K562 (cell line): ENCODE results near the gene CD8A. TPM values are rescaled to one million over a fixed set of nuclear protein-coding genes. Genes with fewer than 3 reads are reported as not detected.
"Not testable (repeated sequence)": the region's sequence is repeated elsewhere in the genome, so short reads cannot be mapped to it uniquely, and the experiment has no call there.

Experiments used
- ATAC-seq: fragments of 200-7000 bp; cut with Tn5 transposase; 3 replicates; pipeline ENCODE4 v1.9.1; 2020; ENCODE audit warnings: moderate library complexity
- BruUV-seq: library from RNA; stranded (reverse); fragments of 400-500 nt; replicated peaks from 2 replicates; lab custom pipeline; 2021; lab: Mats Ljungman, UMichigan
- CTCF ChIA-PET: fragments of 300-600 bp; formaldehyde crosslinking; extraction: SDS; loops from one replicate; lab custom pipeline; 2021; ENCODE audit warnings: low intra/inter-chr PET ratio; lab: Yijun Ruan, JAX
- POLR2A ChIA-PET: fragments of 300-600, 350-650 bp; sonication (Branson Sonifier 250); formaldehyde crosslinking; extraction: SDS; loops from one replicate; lab custom pipeline; 2021; ENCODE audit warnings: antibody characterized with exemption, inconsistent platforms; lab: Yijun Ruan, JAX
- DNase-seq, 4 experiments: peaks; one replicate each; pipeline versions ENCODE4 v3.0.0 to v3.0.0-alpha.2; 2011 to 2018; ENCODE audit warnings: low spot score in 3 of 4, mixed read lengths in 3 of 4; ENCODE audit errors: extremely low read depth in 1 of 4
- FAIRE-seq: peaks from 2 replicates; lab custom pipeline; 2011; peaks lifted over from hg19 to GRCh38; lab: Jason Lieb, UNC
- H2AFZ ChIP-seq: 2 replicates; pipeline ENCODE4 v1.6.0; 2011; ENCODE audit warnings: low read depth, low read length, control low read depth, inconsistent platforms
- H3K27ac ChIP-seq: fragments of 200-600 bp; 3 replicates; pipeline ENCODE4 v1.8.0; 2011; ENCODE audit warnings: low read depth, mild to moderate bottlenecking, control low read depth, inconsistent platforms, low read length, moderate library complexity, mixed read lengths; ENCODE audit errors: extremely low read depth
- H3K27me3 ChIP-seq, 2 experiments: fragments of 300-600 bp in 1 of 2; 2 replicates in 1 of 2; 3 replicates in 1 of 2; pipeline versions ENCODE4 v1.6.0 to v1.8.0; 2011; ENCODE audit warnings: inconsistent platforms in 2 of 2, low read length in 2 of 2, mild to moderate bottlenecking in 1 of 2, mixed read lengths in 1 of 2, moderate library complexity in 1 of 2; ENCODE audit not compliant: control insufficient read depth in 2 of 2, insufficient read depth in 2 of 2
- H3K36me3 ChIP-seq: fragments of 300-600 bp; 3 replicates; pipeline ENCODE4 v1.8.0; 2011; ENCODE audit warnings: mild to moderate bottlenecking, low read length, inconsistent platforms; ENCODE audit not compliant: control insufficient read depth, insufficient read depth
- H3K4me1 ChIP-seq, 2 experiments: fragments of 200-600 bp in 1 of 2; replicated peaks in 1 of 2; 2 replicates in 1 of 2; 3 replicates in 1 of 2; pipeline versions ENCODE4 v1.5.1 to v1.8.0; 2011; ENCODE audit warnings: inconsistent platforms in 2 of 2, low read length in 2 of 2, mild to moderate bottlenecking in 1 of 2, mixed read lengths in 1 of 2, moderate library complexity in 1 of 2; ENCODE audit not compliant: control insufficient read depth in 2 of 2, insufficient read depth in 2 of 2
- H3K4me2 ChIP-seq: 2 replicates; pipeline ENCODE4 v1.6.1; 2011; ENCODE audit warnings: low read length, control low read depth, inconsistent platforms, mixed read lengths; ENCODE audit not compliant: insufficient read depth
- H3K4me3 ChIP-seq: fragments of 200-600 bp; sonication (generic), shearing (Covaris generic); 2 replicates; pipeline ENCODE4 v1.5.1; 2016; ENCODE audit warnings: control low read depth, inconsistent platforms
- H3K79me2 ChIP-seq: fragments of 200-600 bp; 3 replicates; pipeline ENCODE4 v1.8.0; 2011; ENCODE audit warnings: low read length, inconsistent platforms; ENCODE audit not compliant: control insufficient read depth, insufficient read depth
- H3K9ac ChIP-seq, 2 experiments: 2 replicates each; pipeline versions ENCODE4 v1.6.0 to v1.6.1; 2011; ENCODE audit warnings: low read depth in 2 of 2, low read length in 2 of 2, control low read depth in 1 of 2, inconsistent platforms in 1 of 2, mild to moderate bottlenecking in 1 of 2, mixed read lengths in 1 of 2; ENCODE audit not compliant: insufficient read depth in 1 of 2
- H3K9me1 ChIP-seq: one replicate; pipeline ENCODE4 v1.6.0; 2011; ENCODE audit warnings: inconsistent platforms, mild to moderate bottlenecking, low read length, moderate library complexity; ENCODE audit not compliant: control insufficient read depth, insufficient read depth
- H3K9me3 ChIP-seq: replicated peaks from 2 replicates; pipeline ENCODE4 v1.5.1; 2011; ENCODE audit warnings: low read depth, low read length, inconsistent platforms; ENCODE audit not compliant: control insufficient read depth, insufficient read depth
- H4K20me1 ChIP-seq: replicated peaks from 2 replicates; pipeline ENCODE4 v1.6.1; 2011; ENCODE audit warnings: low read length, inconsistent platforms, mixed read lengths; ENCODE audit not compliant: control insufficient read depth, insufficient read depth
- FOSL1 ChIP-seq: fragments of 200-800 bp; sonication (Bioruptor generic); conservative IDR thresholded peaks from 2 replicates; pipeline ENCODE4 v1.6.1; 2016; ENCODE audit warnings: missing genetic modification characterization, missing compliant biosample characterization
- JUND ChIP-seq, 2 experiments: IDR thresholded peaks; 2 replicates in 1 of 2; 3 replicates in 1 of 2; pipeline ENCODE4 v1.6.1; 2011; ENCODE audit warnings: borderline replicate concordance in 2 of 2, low read depth in 2 of 2, low read length in 2 of 2, improper control_type of control experiment in 1 of 2, missing biosample characterization in 1 of 2, missing genetic modification characterization in 1 of 2, missing genetic modification reagents in 1 of 2
- WGBS: fragments of 100-300 bp; shearing (Covaris generic); methylation state at CpG from one replicate; pipeline ENCODE4 v1.1.6; 2016; ENCODE audit warnings: low coverage, mixed read lengths; ENCODE audit not compliant: insufficient coverage; ENCODE audit errors: missing lambda C conversion rate; 5-methylcytosine and 5-hydroxymethylcytosine counted together
- in situ Hi-C: fragments of 300-500 bp; cut with MboI; formaldehyde crosslinking; loops from 4 replicates; pipeline ENCODE4 v1.15.0; 2018; ENCODE audit warnings: inconsistent platforms, mixed read lengths
- intact Hi-C: fragments of 100-400 bp; cut with micrococcal nuclease; formaldehyde crosslinking; loops from 2 replicates; pipeline ENCODE4 v1.14.2; 2022
- polyA plus RNA-seq, 8 experiments: library from polyadenylated mRNA; depleted of rRNA in 4 of 8; stranded (reverse) in 5 of 8; unstranded in 3 of 8; fragments of >200 nt; fragmentation: Nextera tagmentation in 2 of 8; fragmentation: Illumina TruSeq in 1 of 8; extraction: Ambion mirVana in 2 of 8; extraction: Trizol in 1 of 8; gene quantifications; 2 replicates each; pipeline versions ENCODE4 v1.2.1 to v1.2.3, GENCODE V29; 2011 to 2014; ENCODE audit warnings: inconsistent platforms in 1 of 8, missing spikeins in 1 of 8
- total RNA-seq, 7 experiments: library from RNA; depleted of rRNA in 6 of 7; stranded (reverse); fragments of >200 nt in 6 of 7; fragmentation: Illumina TruSeq in 2 of 7; extraction: Trizol in 2 of 7; gene quantifications; 2 replicates each; pipeline versions ENCODE4 v1.2.1 to v1.2.3, GENCODE V29; 2011 to 2021; ENCODE audit warnings: low replicate concordance in 1 of 7

The CD8A gene
- total and polyA plus RNA-seq, 9 of the 15 experiments (the other 6 are each of a cell fraction or from before 2014, with no cell fraction given) = 0.07 TPM; not detected in 8

DNA sequence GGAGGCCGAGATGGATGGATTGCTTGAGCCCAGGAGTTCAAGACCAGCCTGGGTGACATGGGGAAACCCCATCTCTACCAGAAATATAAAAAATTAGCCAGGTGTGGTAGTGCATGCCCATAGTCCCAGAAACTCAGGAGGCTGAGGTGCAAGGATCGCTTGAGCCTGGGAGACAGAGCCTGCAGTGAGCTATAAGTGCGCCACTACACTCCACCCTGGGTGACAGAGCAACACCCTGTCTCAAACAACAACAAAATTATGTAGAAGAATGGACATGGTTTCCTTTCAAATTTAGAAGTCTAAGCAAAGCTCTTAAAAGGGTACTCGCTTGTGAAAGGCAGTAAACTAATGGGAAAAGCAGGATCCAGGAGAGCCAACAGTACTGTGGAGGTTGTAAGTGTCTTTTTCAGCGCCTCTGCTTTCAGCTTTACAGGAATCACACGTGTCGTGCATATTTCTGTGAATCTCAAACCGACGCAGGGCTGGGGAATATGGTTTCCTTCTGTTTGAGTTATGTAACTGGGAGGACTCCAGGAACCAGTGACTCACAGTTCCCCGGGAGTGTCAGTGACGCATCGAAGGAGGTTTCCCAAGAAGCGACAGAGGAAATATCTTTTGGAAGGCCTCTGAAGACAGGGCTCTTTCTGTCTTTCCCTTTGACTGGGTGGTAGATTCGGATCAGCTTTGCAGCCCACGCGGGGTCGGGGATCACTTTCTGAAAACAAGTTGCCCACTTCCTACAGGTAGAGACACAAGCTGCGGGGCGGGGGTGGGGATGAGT lies 46.4 kb upstream of the CD8A start:
- peak; percentile 97 for FAIRE-seq
- 21% methylated on average over 8 of the region's 19 CpGs for WGBS
- H3K27ac ChIP-seq = not testable (repeated sequence)

DNA sequence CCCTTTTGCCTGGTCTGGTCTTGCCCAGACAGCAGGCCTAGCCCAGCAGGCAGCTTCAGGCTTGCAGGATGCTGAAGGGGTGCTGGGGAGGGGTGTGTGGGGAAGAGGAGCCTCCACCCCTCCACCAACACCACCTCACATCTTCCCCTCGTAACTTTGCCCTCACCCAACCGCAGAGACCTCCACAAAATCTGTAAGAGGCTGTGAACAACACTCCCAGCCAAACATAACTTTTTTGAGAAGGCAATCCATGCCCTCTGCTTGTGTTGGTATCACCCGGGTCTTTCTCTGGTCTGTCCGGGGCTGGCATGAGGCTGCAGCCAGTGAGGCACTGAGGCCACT lies 44.8 kb upstream of the CD8A start:
- WGBS = no CpG with 5 or more reads among the region's 4 CpGs
- intact Hi-C loops, H3K27ac ChIP-seq, H3K36me3 ChIP-seq, H3K27me3 ChIP-seq, H3K4me2 ChIP-seq, H3K4me1 ChIP-seq, BruUV-seq, ATAC-seq, H3K79me2 ChIP-seq, in situ Hi-C loops, POLR2A ChIA-PET, H4K20me1 ChIP-seq, H3K9me1 ChIP-seq, H2AFZ ChIP-seq, FAIRE-seq, H3K4me3 ChIP-seq, DNase-seq, H3K9me3 ChIP-seq, H3K9ac ChIP-seq, CTCF ChIA-PET: not testable (repeated sequence)

More for the DNA sequence above, 46.4 kb upstream of the CD8A start:
- H2AFZ ChIP-seq; in situ Hi-C loops; H3K9me1 ChIP-seq; H3K4me3 ChIP-seq; H3K36me3 ChIP-seq; H3K9ac ChIP-seq; H3K9me3 ChIP-seq; POLR2A ChIA-PET; H3K27me3 ChIP-seq; CTCF ChIA-PET; H3K79me2 ChIP-seq; BruUV-seq; intact Hi-C loops; H4K20me1 ChIP-seq; H3K4me1 ChIP-seq; H3K4me2 ChIP-seq; TF ChIP-seq JUND (tag; IDR thresholded peaks at IDR 0.05; ENCODE audit: borderline replicate concordance, low read depth, low read length): not testable (repeated sequence)
- ATAC-seq (peak; percentile 31; the same call in 1 of the 3 replicates), DNase-seq (peak in 1 of 4 experiments; percentile 49)
- TF ChIP-seq JUND (IDR thresholded peaks at IDR 0.05; ENCODE audit: borderline replicate concordance, low read depth, low read length) = peak; percentile 44; the same call in 1 of the 2 replicates
- peak; percentile 78 for TF ChIP-seq FOSL1 (tag)
